ENCODE results near the gene ATAD5. TPM values are rescaled to one million over a fixed set of nuclear protein-coding genes. Genes with fewer than 3 reads are reported as not detected.

The ATAD5 gene
- total and polyA plus RNA-seq, 2 of the 13 experiments (the other 11 are each of a cell fraction or from before 2014, with no cell fraction given), result 1.8 to 10.7 TPM

- TF ChIP-seq ZNF407 (CRISPR knock-in tag; IDR thresholded peaks at IDR 0.05; ENCODE audit: not compliant biosample characterization) (no peak), JUNB (CRISPR knock-in tag; IDR thresholded peaks at IDR 0.05; ENCODE audit: borderline replicate concordance) (no peak), ARID5B (CRISPR knock-in tag; IDR thresholded peaks at IDR 0.05) (peak; percentile 91), TBX3 (IDR thresholded peaks at IDR 0.05; ENCODE audit: borderline replicate concordance) (peak; percentile 99), ZNF12 (CRISPR knock-in tag; IDR thresholded peaks at IDR 0.05) (no peak), GPN1 (CRISPR knock-in tag; IDR thresholded peaks at IDR 0.05; ENCODE audit: borderline replicate concordance) (no peak), PPARG (CRISPR knock-in tag; conservative IDR thresholded peaks at IDR 0.05) (no peak), SUZ12 (IDR thresholded peaks at IDR 0.05; ENCODE audit: low read depth, low read length) (no peak), ZNF329 (CRISPR knock-in tag; IDR thresholded peaks at IDR 0.05; ENCODE audit: low read depth) (no peak), ELF1 (CRISPR knock-in tag; IDR thresholded peaks at IDR 0.05) (no peak), RBM22 (optimal IDR thresholded peaks at IDR 0.05; ENCODE audit: low read length) (no peak), TBL1XR1 (IDR thresholded peaks at IDR 0.05; ENCODE audit: borderline replicate concordance, low read length, partially characterized antibody) (no peak), ZSCAN20 (CRISPR knock-in tag; IDR thresholded peaks at IDR 0.05; ENCODE audit: borderline replicate concordance) (no peak), ELF4 (CRISPR knock-in tag; IDR thresholded peaks at IDR 0.05; ENCODE audit: borderline replicate concordance) (no peak), POLR2G (IDR thresholded peaks at IDR 0.05; ENCODE audit: low read depth, low read length) (no peak), RXRB (CRISPR knock-in tag; IDR thresholded peaks at IDR 0.05; ENCODE audit: borderline replicate concordance) (peak; percentile 66)
Observed at GRCh38 chr17:30915833-30916611, 84.3 kb downstream of the ATAD5 start (continued).

Data from HepG2 (cell line).